WTC11 (cell line): ENCODE data around the gene CLP1. TPM values are rescaled to one million over a fixed set of nuclear protein-coding genes. Genes with fewer than 3 reads are reported as not detected.

Source experiments
- ATAC-seq: fragments of 200-7000 bp; cut with Tn5 transposase; 2 replicates; pipeline ENCODE4 v1.10.0; 2021; ENCODE audit warnings: mild to moderate bottlenecking, moderate library complexity
- CTCF ChIA-PET: fragments of 300-600 bp; sonication (Branson Sonifier 250); formaldehyde crosslinking; loops from one replicate; lab custom pipeline; 2021; ENCODE audit warnings: antibody characterized with exemption; lab: Charles Lee
- POLR2A ChIA-PET: fragments of 350-600 bp; sonication (Branson Sonifier 250); formaldehyde crosslinking; loops from one replicate; lab custom pipeline; 2021; ENCODE audit warnings: antibody characterized with exemption; lab: Charles Lee
- DNase-seq: peaks from one replicate; pipeline ENCODE4 v3.0.0; 2021; ENCODE audit warnings: low spot score
- H3K27ac Mint-ChIP-seq: 2 replicates; pipeline ENCODE4 v1.8.0; 2021; ENCODE audit warnings: mixed read lengths
- H3K27me3 Mint-ChIP-seq: 2 replicates; pipeline ENCODE4 v1.8.0; 2021; ENCODE audit warnings: low read depth, mild to moderate bottlenecking, moderate library complexity, mixed read lengths
- H3K36me3 Mint-ChIP-seq: 2 replicates; pipeline ENCODE4 v1.8.0; 2021; ENCODE audit warnings: mixed read lengths
- H3K4me1 Mint-ChIP-seq: 2 replicates; pipeline ENCODE4 v1.8.0; 2022; ENCODE audit warnings: mixed read lengths
- H3K4me3 Mint-ChIP-seq: 2 replicates; pipeline ENCODE4 v1.8.0; 2021; ENCODE audit warnings: mild to moderate bottlenecking, moderate library complexity, mixed read lengths
- H3K9me3 Mint-ChIP-seq: 2 replicates; pipeline ENCODE4 v1.8.0; 2021; ENCODE audit warnings: mixed read lengths
- CDX4 ChIP-seq: fragments of 250-450 bp; sonication (Bioruptor Pico); IDR thresholded peaks from 2 replicates; pipeline ENCODE4 v1.9.0; 2021; ENCODE audit warnings: moderate library complexity, mild to moderate bottlenecking, inconsistent platforms, borderline replicate concordance
- CREM ChIP-seq: sonication (generic); formaldehyde crosslinking; IDR thresholded peaks from 2 replicates; pipeline ENCODE4 v1.8.1; 2022; ENCODE audit warnings: mild to moderate bottlenecking, missing genetic modification reagents, moderate library complexity
- ESRRA ChIP-seq: sonication (generic); formaldehyde crosslinking; IDR thresholded peaks from 2 replicates; pipeline ENCODE4 v1.8.1; 2022; ENCODE audit warnings: mild to moderate bottlenecking, missing genetic modification reagents, borderline replicate concordance
- FOXJ3 ChIP-seq: sonication (generic); formaldehyde crosslinking; IDR thresholded peaks from 2 replicates; pipeline ENCODE4 v1.9.0; 2021; ENCODE audit warnings: missing genetic modification reagents, mild to moderate bottlenecking, borderline replicate concordance
- GRHL2 ChIP-seq: fragments of 250-450 bp; sonication (Bioruptor Pico); IDR thresholded peaks from 2 replicates; pipeline ENCODE4 v1.8.0; 2022; ENCODE audit warnings: mild to moderate bottlenecking, moderate library complexity; ENCODE audit not compliant: insufficient replicate concordance, severe bottlenecking
- HMGA2 ChIP-seq: fragments of 250-450 bp; sonication (Bioruptor Pico); IDR thresholded peaks from 2 replicates; pipeline ENCODE4 v1.4.0; 2021; ENCODE audit warnings: mild to moderate bottlenecking, moderate library complexity
- NFATC4 ChIP-seq: fragments of 250-450 bp; sonication (Bioruptor Pico); IDR thresholded peaks from 2 replicates; pipeline ENCODE4 v1.9.0; 2021; ENCODE audit warnings: mild to moderate bottlenecking
- NFE2L1 ChIP-seq: sonication (generic); formaldehyde crosslinking; IDR thresholded peaks from 2 replicates; pipeline ENCODE4 v1.8.1; 2023; ENCODE audit warnings: missing genetic modification reagents
- RORB ChIP-seq: fragments of 250-450 bp; sonication (Bioruptor Pico); IDR thresholded peaks from 2 replicates; pipeline ENCODE4 v1.9.0; 2021; ENCODE audit warnings: mild to moderate bottlenecking
- SMAD4 ChIP-seq: sonication (generic); formaldehyde crosslinking; IDR thresholded peaks from 2 replicates; pipeline ENCODE4 v1.8.0; 2022; ENCODE audit warnings: mild to moderate bottlenecking, missing genetic modification reagents
- TCF7 ChIP-seq: sonication (generic); formaldehyde crosslinking; IDR thresholded peaks from 2 replicates; pipeline ENCODE4 v1.8.0; 2022; ENCODE audit warnings: mild to moderate bottlenecking, low read depth, missing genetic modification reagents, moderate library complexity
- ZNF232 ChIP-seq: sonication (generic); formaldehyde crosslinking; IDR thresholded peaks from 2 replicates; pipeline ENCODE4 v1.8.0; 2022; ENCODE audit warnings: mild to moderate bottlenecking, missing genetic modification reagents
- ZNF512 ChIP-seq: sonication (generic); formaldehyde crosslinking; IDR thresholded peaks from 2 replicates; pipeline ENCODE4 v1.8.1; 2022; ENCODE audit warnings: missing genetic modification reagents, borderline replicate concordance
- ZNF671 ChIP-seq: fragments of 250-450 bp; sonication (Bioruptor Pico); IDR thresholded peaks from 2 replicates; pipeline ENCODE4 v1.8.0; 2021; ENCODE audit warnings: mild to moderate bottlenecking
- total RNA-seq: library from RNA; stranded (reverse); gene quantifications from 3 replicates; pipeline ENCODE4 v1.2.3, GENCODE V29; 2021
- TF ChIP-seq, protein P1 (sequence below): sonication (generic); formaldehyde crosslinking; IDR thresholded peaks from 2 replicates; pipeline ENCODE4 v1.8.0; 2022; ENCODE audit warnings: mild to moderate bottlenecking, missing genetic modification reagents
- TF ChIP-seq, protein P2 (sequence below): fragments of 250-450 bp; sonication (Bioruptor Pico); IDR thresholded peaks from 2 replicates; pipeline ENCODE4 v1.8.0; 2021; ENCODE audit warnings: mild to moderate bottlenecking
- TF ChIP-seq, protein P3 (sequence below): sonication (generic); formaldehyde crosslinking; IDR thresholded peaks from 2 replicates; pipeline ENCODE4 v1.8.1; 2022; ENCODE audit warnings: mild to moderate bottlenecking, missing genetic modification reagents, moderate library complexity, borderline replicate concordance
- TF ChIP-seq, protein P4 (sequence below): fragments of 250-450 bp; sonication (Bioruptor Pico); IDR thresholded peaks from 2 replicates; pipeline ENCODE4 v2.1.2; 2022; ENCODE audit warnings: mild to moderate bottlenecking, moderate library complexity
- TF ChIP-seq, protein P5 (sequence below): sonication (generic); formaldehyde crosslinking; IDR thresholded peaks from 2 replicates; pipeline ENCODE4 v1.8.0; 2022; ENCODE audit warnings: mild to moderate bottlenecking, missing genetic modification reagents

CLP1 gene
- total RNA-seq, 1 experiment from 2014 or later, result 26.3 TPM

GRCh38 chr11:57679396-57679795 is 21.8 kb downstream of the CLP1 start:
- DNase-seq (no peak), ATAC-seq (no peak)
- ChIA-PET POLR2A (no interaction called here), CTCF (no interaction called here)
- Mint-ChIP-seq H3K4me1 (peaks cover 20% of the 10 kb centered on the region), H3K27me3 (no peaks in the 10 kb centered on the region), H3K4me3 (no peak overlapping the region), H3K27ac (no peak overlapping the region), H3K9me3 (peaks cover 3% of the 10 kb centered on the region; the same call in 1 of the 2 replicates), H3K36me3 (peaks cover 40% of the 10 kb centered on the region)
- TF ChIP-seq NFATC4 (CRISPR knock-in tag), result no peak
- TF ChIP-seq SMAD4, result no peak
- no peak for TF ChIP-seq ZNF671
- no peak for TF ChIP-seq HMGA2 (CRISPR knock-in tag)
- TF ChIP-seq, protein P1, sequence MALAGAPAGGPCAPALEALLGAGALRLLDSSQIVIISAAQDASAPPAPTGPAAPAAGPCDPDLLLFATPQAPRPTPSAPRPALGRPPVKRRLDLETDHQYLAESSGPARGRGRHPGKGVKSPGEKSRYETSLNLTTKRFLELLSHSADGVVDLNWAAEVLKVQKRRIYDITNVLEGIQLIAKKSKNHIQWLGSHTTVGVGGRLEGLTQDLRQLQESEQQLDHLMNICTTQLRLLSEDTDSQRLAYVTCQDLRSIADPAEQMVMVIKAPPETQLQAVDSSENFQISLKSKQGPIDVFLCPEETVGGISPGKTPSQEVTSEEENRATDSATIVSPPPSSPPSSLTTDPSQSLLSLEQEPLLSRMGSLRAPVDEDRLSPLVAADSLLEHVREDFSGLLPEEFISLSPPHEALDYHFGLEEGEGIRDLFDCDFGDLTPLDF, result no peak
- no peak for TF ChIP-seq GRHL2 (CRISPR knock-in tag)
- TF ChIP-seq CDX4 (CRISPR knock-in tag), result no peak
- TF ChIP-seq ZNF232 (CRISPR knock-in tag), result no peak
- TF ChIP-seq FOXJ3 (CRISPR knock-in tag), result no peak

DNA sequence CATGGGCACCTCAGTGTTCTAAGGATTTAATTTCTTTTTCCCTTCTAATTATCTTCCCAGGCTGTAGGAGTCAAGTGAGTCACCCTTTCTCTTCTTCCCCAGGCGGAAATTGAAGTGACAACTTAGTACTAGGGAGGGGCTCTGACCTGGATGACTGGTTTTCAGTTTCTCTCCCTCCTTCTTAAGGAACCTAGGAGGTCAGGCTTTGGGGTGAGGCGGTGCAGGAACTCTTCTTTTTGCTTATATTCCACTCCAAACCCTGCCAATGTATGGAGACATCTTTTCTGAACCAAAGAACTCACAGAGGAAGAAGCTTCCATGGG is 23.0 kb downstream of the CLP1 start:
- H3K27me3 Mint-ChIP-seq, result no peaks in the 10 kb centered on the region
- TF ChIP-seq, protein P2, sequence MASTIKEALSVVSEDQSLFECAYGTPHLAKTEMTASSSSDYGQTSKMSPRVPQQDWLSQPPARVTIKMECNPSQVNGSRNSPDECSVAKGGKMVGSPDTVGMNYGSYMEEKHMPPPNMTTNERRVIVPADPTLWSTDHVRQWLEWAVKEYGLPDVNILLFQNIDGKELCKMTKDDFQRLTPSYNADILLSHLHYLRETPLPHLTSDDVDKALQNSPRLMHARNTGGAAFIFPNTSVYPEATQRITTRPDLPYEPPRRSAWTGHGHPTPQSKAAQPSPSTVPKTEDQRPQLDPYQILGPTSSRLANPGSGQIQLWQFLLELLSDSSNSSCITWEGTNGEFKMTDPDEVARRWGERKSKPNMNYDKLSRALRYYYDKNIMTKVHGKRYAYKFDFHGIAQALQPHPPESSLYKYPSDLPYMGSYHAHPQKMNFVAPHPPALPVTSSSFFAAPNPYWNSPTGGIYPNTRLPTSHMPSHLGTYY (CRISPR knock-in tag), result no peak
- no peak for TF ChIP-seq ESRRA (CRISPR knock-in tag)
- TF ChIP-seq NFE2L1, result no peak
- TF ChIP-seq RORB (CRISPR knock-in tag), result no peak
- TF ChIP-seq TCF7 (CRISPR knock-in tag), result no peak
- TF ChIP-seq, protein P3, sequence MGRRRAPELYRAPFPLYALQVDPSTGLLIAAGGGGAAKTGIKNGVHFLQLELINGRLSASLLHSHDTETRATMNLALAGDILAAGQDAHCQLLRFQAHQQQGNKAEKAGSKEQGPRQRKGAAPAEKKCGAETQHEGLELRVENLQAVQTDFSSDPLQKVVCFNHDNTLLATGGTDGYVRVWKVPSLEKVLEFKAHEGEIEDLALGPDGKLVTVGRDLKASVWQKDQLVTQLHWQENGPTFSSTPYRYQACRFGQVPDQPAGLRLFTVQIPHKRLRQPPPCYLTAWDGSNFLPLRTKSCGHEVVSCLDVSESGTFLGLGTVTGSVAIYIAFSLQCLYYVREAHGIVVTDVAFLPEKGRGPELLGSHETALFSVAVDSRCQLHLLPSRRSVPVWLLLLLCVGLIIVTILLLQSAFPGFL (CRISPR knock-in tag), result no peak
- TF ChIP-seq, protein P4, sequence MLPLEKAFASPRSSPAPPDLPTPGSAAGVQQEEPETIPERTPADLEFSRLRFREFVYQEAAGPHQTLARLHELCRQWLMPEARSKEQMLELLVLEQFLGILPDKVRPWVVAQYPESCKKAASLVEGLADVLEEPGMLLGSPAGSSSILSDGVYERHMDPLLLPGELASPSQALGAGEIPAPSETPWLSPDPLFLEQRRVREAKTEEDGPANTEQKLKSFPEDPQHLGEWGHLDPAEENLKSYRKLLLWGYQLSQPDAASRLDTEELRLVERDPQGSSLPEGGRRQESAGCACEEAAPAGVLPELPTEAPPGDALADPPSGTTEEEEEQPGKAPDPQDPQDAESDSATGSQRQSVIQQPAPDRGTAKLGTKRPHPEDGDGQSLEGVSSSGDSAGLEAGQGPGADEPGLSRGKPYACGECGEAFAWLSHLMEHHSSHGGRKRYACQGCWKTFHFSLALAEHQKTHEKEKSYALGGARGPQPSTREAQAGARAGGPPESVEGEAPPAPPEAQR (CRISPR knock-in tag), result no peak
- TF ChIP-seq ZNF512 (CRISPR knock-in tag), result no peak
- TF ChIP-seq, protein P5, sequence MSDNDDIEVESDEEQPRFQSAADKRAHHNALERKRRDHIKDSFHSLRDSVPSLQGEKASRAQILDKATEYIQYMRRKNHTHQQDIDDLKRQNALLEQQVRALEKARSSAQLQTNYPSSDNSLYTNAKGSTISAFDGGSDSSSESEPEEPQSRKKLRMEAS (CRISPR knock-in tag), result no peak
- no peak for TF ChIP-seq CREM (CRISPR knock-in tag)
- H3K9me3 Mint-ChIP-seq, result peaks cover 3% of the 10 kb centered on the region; the same call in 1 of the 2 replicates
- H3K27ac Mint-ChIP-seq, result peak overlapping the region; percentile 27; the same call in 1 of the 2 replicates
- no peak for ATAC-seq
- no peak for DNase-seq
- peaks cover 9% of the 10 kb centered on the region for H3K4me1 Mint-ChIP-seq
- POLR2A ChIA-PET, result no interaction called here
- peaks cover 50% of the 10 kb centered on the region for H3K36me3 Mint-ChIP-seq
- CTCF ChIA-PET, result no interaction called here
- no peak overlapping the region for H3K4me3 Mint-ChIP-seq
